HAP-1 (cell line): ENCODE data around the gene TMEM108.

Experiments used
- DNase-seq, 2 experiments: peaks; one replicate each; pipeline ENCODE4 v3.0.0-alpha.2; 2016 to 2020; ENCODE audit warnings: low spot score in 2 of 2
- H3K27me3 ChIP-seq: fragments of 250-450 bp; sonication (Bioruptor Pico); 2 replicates; pipeline ENCODE4 v1.5.1; 2020; ENCODE audit warnings: low read depth, mild to moderate bottlenecking, moderate library complexity
- H3K36me3 ChIP-seq: fragments of 250-450 bp; sonication (Bioruptor Pico); replicated peaks from 2 replicates; pipeline ENCODE4 v1.5.1; 2020; ENCODE audit warnings: mild to moderate bottlenecking
- H3K4me1 ChIP-seq: fragments of 250-450 bp; sonication (Bioruptor Pico); 2 replicates; pipeline ENCODE4 v1.5.1; 2020; ENCODE audit warnings: mild to moderate bottlenecking
- H3K4me3 ChIP-seq: fragments of 250-450 bp; sonication (Bioruptor Pico); 2 replicates; pipeline ENCODE4 v1.5.1; 2020; ENCODE audit warnings: mild to moderate bottlenecking, moderate library complexity
- H3K9me3 ChIP-seq: fragments of 250-450 bp; sonication (Bioruptor Pico); 2 replicates; pipeline ENCODE4 v1.5.1; 2020; ENCODE audit warnings: mild to moderate bottlenecking, moderate library complexity
- in situ Hi-C: fragments of 300-500 bp; cut with MboI; formaldehyde crosslinking; loops from 3 replicates; pipeline ENCODE4 v1.14.3; 2020; ENCODE audit warnings: low sequenced_read_pairs, inconsistent platforms, mixed read lengths

TMEM108 gene

GRCh38 chr3:133038731-133039375 lies 662 bp downstream of the TMEM108 start:
- Histone ChIP-seq H3K4me1 (no peaks in the 10 kb centered on the region), H3K27me3 (peaks cover 42% of the 10 kb centered on the region), H3K9me3 (no peaks in the 10 kb centered on the region), H3K36me3 (no peaks in the 10 kb centered on the region), H3K4me3 (no peak overlapping the region)
- DNase-seq = peak in 1 of 2 experiments; percentile 18
- in situ Hi-C loops = loop anchor here (25.0 kb wide), 1 partner anchor 302 kb away; no protein-coding TSS in a partner anchor

DNA sequence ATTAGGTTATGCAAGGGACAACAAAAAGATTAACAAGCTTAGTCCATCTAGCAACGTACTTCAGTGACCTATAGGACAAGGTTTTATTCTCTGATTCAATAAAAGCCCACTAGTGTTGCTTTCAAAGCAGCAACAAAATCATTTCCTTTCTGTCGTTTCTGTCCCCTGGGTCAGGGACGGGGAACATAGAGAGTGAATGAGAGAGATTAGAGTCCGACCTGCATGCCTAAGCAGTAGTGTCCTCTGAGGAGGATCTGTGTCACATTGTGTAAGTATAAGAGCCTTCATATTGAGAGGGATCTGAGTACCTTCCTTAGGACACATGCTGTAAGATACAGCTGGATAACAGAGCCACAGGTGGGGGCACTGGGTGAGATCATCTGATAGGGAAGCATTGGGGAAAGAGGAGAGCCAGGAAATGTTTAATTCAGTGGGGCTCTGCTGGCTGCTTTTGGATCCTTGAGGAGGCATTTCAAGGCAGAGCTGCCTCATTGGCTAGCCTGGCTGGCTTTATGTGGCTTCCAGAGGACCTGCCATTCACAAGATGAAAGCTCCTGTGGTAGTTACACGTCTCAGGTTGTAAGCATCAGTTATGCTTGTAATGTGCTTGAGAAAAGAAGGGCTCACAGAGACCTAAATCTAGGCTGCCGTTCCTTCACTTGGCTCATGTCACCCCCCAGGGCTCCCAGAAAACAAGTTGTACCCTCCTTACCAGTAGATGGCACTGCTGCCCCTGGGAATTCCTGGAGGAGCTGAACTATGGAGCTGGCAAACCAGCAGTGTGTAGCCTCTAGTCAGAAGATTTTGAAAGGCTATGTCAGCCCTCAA lies 2.7 kb downstream of the TMEM108 start:
- H3K27me3 ChIP-seq = peaks cover 39% of the 10 kb centered on the region
- no peaks in the 10 kb centered on the region for H3K36me3 ChIP-seq
- no peaks in the 10 kb centered on the region for H3K9me3 ChIP-seq
- in situ Hi-C loops = loop anchor here (5.0 to 25.0 kb wide), 2 partner anchors 304 to 341 kb away; no protein-coding TSS in a partner anchor
- DNase-seq = peak; percentile 44 to 80
- no peak overlapping the region for H3K4me3 ChIP-seq
- H3K4me1 ChIP-seq = no peaks in the 10 kb centered on the region

- no peak for DNase-seq
These were observed 3.3 kb downstream of the TMEM108 start for GRCh38 chr3:133041524-133041829.

GRCh38 chr3:133042778-133043177 lies 4.6 kb downstream of the TMEM108 start:
- H3K4me3 ChIP-seq = no peak overlapping the region
- DNase-seq = peak in 1 of 2 experiments; percentile 8
- no peaks in the 10 kb centered on the region for H3K36me3 ChIP-seq
- H3K4me1 ChIP-seq = no peaks in the 10 kb centered on the region
- H3K27me3 ChIP-seq = peaks cover 30% of the 10 kb centered on the region
- in situ Hi-C loops = loop anchor here (5.0 to 25.0 kb wide), 2 partner anchors 305 to 340 kb away; no protein-coding TSS in a partner anchor
- no peaks in the 10 kb centered on the region for H3K9me3 ChIP-seq

More at GRCh38 chr3:133041524-133041829, 3.3 kb downstream of the TMEM108 start:
- Histone ChIP-seq H3K4me1 (no peaks in the 10 kb centered on the region), H3K27me3 (peaks cover 36% of the 10 kb centered on the region), H3K4me3 (no peak overlapping the region), H3K36me3 (no peaks in the 10 kb centered on the region), H3K9me3 (no peaks in the 10 kb centered on the region)
- in situ Hi-C loops = loop anchor here (5.0 to 25.0 kb wide), 2 partner anchors 304 to 341 kb away; no protein-coding TSS in a partner anchor

DNA sequence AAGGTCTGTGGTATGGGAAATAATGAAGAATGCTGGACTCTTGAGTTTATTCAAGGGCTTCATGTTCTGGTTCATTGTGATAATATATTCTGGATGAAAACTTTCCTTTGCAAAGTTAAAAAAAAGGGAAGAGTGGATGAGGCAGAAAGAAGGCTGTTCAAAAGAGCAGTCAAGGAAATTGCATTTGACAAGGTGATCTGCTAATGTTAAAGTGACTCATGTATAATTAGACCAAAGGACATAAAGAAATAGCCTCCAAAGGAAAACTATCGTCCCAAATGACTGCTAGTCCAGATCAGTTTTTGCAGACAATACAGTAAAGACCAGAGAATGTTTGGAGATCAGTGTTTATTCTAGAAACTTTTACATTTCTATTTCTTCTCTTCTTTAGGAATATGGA lies 9.8 kb downstream of the TMEM108 start:
- Histone ChIP-seq H3K27me3 (no peaks in the 10 kb centered on the region; the same call in 1 of the 2 replicates), H3K4me3 (no peak overlapping the region), H3K4me1 (no peaks in the 10 kb centered on the region), H3K9me3 (no peaks in the 10 kb centered on the region), H3K36me3 (no peaks in the 10 kb centered on the region)
- DNase-seq = no peak
- in situ Hi-C loops = loop anchor here (25.0 kb wide), 1 partner anchor 311 kb away; no protein-coding TSS in a partner anchor

DNA sequence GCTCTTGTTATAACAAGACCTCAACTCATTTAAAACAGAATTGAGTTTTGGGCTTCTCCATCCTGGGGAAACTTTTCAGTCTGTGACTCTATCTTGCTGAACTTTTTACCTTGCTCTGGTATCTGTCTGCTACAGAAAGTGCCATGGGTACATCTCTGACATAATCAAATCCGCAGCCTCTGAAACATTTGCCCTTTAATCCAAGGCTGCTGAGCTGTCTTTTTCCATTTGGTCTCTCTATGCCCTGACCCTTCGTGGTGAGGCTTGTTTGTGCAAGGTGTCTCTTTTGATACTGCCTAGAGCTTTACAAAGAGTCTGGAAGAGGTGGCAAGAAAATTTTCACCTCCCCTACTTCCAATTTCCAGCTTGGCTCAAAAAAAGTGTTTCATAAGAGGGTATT lies 11.3 kb downstream of the TMEM108 start:
- in situ Hi-C loops = loop anchor here (25.0 kb wide), 1 partner anchor 312 kb away; no protein-coding TSS in a partner anchor
- Histone ChIP-seq H3K9me3 (no peaks in the 10 kb centered on the region), H3K36me3 (no peaks in the 10 kb centered on the region), H3K4me1 (no peaks in the 10 kb centered on the region), H3K4me3 (no peak overlapping the region), H3K27me3 (no peaks in the 10 kb centered on the region)
- DNase-seq = no peak

DNA sequence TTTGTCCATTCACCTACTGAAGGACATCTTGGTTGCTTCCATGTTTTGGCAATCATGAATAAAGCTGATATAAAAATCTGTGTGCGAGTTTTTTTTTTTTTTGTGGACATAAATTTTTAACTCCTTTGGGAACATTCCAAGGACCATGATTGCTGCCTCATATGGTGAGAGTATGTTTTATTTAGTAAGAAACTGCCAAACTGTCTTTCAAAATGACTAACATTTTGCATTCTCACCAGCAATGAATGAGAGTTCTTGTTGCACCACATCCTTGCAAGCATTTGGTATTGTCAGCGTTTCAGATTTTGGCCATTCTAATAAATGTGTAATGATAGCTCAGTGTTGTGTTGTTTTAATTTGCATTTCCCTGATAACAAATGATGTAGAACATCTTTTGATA lies 12.7 kb downstream of the TMEM108 start:
- Histone ChIP-seq H3K4me1 (no peaks in the 10 kb centered on the region), H3K27me3 (no peaks in the 10 kb centered on the region), H3K36me3 (no peaks in the 10 kb centered on the region), H3K4me3 (no peak overlapping the region), H3K9me3 (no peaks in the 10 kb centered on the region)
- no peak for DNase-seq
- in situ Hi-C loops = no loop called here

DNA sequence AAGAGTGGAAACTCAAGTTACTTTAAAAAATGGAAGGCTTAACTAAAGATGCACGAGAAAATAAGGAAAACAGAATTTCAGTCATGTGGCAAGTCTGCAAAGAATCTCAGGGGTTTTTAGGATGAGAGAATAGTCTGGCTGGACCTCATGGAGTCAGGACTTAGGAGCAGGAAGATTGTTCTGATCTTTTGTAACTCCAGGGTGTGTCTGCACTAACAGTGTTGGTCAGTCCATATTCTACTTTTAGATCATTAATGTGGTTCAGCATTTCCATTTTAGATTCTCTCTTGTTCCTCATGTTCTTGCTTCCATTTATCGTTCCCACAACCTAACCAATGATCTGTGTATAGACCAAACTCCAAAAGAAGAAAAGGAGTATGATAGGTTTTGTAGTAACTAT lies 15.3 kb downstream of the TMEM108 start:
- Histone ChIP-seq H3K27me3 (no peaks in the 10 kb centered on the region), H3K4me1 (no peaks in the 10 kb centered on the region), H3K36me3 (no peaks in the 10 kb centered on the region), H3K9me3 (no peaks in the 10 kb centered on the region), H3K4me3 (no peak overlapping the region)
- no peak for DNase-seq
- in situ Hi-C loops = no loop called here

DNA sequence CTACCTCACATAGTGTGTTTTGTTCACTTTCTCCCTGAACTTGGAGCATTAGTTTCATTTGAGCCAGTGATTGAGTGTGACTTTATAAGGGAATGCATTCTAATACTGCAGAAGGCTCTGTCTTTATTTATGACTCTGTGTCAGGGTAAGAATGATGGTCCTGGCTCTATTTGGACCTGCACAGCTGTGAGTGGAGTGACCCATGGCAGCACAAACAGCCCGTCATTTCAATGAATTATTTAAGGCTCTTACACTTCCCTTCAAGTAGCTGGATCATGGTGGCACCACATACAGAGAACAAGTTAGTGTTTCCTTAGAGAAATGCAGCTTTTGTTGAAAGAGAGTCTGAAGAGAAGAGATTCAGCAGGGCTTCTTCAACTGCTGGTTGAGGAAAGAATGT lies 16.4 kb downstream of the TMEM108 start:
- in situ Hi-C loops = no loop called here
- Histone ChIP-seq H3K4me3 (no peak overlapping the region), H3K36me3 (no peaks in the 10 kb centered on the region), H3K4me1 (no peaks in the 10 kb centered on the region), H3K9me3 (no peaks in the 10 kb centered on the region), H3K27me3 (no peaks in the 10 kb centered on the region)
- no peak for DNase-seq

GRCh38 chr3:133055339-133055738 lies 17.1 kb downstream of the TMEM108 start:
- H3K4me3 ChIP-seq = no peak overlapping the region
- H3K36me3 ChIP-seq = no peaks in the 10 kb centered on the region
- in situ Hi-C loops = no loop called here
- H3K4me1 ChIP-seq = no peaks in the 10 kb centered on the region
- DNase-seq = no peak
- no peaks in the 10 kb centered on the region for H3K27me3 ChIP-seq
- H3K9me3 ChIP-seq = no peaks in the 10 kb centered on the region

DNA sequence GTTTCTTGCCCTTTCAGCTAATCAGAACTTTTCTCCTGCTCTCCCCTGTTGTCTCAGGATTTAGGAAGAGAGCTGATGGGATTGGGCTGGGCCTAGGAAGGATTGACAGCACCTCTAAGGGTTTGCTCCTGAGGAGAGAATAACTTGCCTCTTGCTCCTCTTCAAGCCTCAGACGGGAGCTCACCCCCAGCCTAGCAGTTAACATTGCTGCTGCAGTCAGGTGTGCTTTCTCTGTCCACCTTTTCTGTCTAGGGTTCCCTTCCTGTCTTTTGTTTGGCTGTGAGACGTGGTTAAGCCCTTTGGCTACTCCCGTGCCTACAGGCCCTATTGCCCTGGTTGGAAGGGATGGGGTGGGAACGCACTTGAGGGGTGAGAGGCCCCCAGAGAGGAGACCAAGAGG lies 20.1 kb downstream of the TMEM108 start:
- Histone ChIP-seq H3K4me1 (no peaks in the 10 kb centered on the region), H3K4me3 (no peak overlapping the region), H3K9me3 (no peaks in the 10 kb centered on the region), H3K36me3 (no peaks in the 10 kb centered on the region), H3K27me3 (no peaks in the 10 kb centered on the region)
- DNase-seq = no peak
- in situ Hi-C loops = no loop called here

- Histone ChIP-seq H3K4me3 (no peak overlapping the region), H3K27me3 (no peaks in the 10 kb centered on the region), H3K9me3 (no peaks in the 10 kb centered on the region), H3K4me1 (no peaks in the 10 kb centered on the region), H3K36me3 (no peaks in the 10 kb centered on the region)
- DNase-seq = no peak
- in situ Hi-C loops = no loop called here
These were observed 20.6 kb downstream of the TMEM108 start for GRCh38 chr3:133058831-133059230.

DNA sequence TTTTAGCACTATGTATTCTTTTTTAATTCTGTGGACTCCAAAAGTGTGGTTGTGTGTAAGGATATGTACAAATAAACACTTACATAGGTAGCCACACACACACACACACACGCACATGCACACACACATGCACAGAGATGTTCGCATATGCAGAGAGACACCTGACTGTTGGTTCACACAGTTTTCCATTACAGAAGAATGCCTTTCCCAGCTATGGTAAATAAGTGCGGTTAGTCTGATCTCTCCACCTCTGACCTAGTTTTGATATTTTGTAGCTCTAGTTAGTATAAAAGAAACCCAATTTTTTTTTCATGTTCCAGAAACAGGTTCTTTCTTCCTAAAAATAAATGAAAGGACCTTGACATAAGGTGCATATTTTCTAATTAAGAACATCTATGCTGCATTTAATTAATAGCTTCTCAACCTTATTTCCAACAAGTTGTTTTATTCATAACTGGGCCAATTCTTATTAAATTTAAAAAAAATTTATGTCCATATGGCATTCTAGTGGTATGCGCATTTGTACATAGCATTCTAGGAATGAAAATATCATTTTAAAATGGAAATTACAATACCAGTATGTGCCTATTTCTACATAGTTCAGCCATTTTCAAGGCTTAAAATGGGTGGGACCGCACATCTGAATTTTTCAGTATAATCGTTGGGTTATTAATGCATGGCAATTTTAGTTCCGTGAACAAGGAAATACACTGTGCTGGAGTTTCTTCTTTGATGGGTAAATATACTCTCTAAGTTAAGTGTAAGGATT lies 27.2 kb downstream of the TMEM108 start:
- H3K4me3 ChIP-seq = no peak overlapping the region
- no peaks in the 10 kb centered on the region for H3K4me1 ChIP-seq
- no peaks in the 10 kb centered on the region for H3K9me3 ChIP-seq
- in situ Hi-C loops = no loop called here
- H3K27me3 ChIP-seq = no peaks in the 10 kb centered on the region
- H3K36me3 ChIP-seq = no peaks in the 10 kb centered on the region
- DNase-seq = no peak
